Naive thymus-derived CD4-positive, alpha-beta T cell (primary cell): Measurements from ENCODE around the gene ARFGAP1. TPM values are rescaled to one million over a fixed set of nuclear protein-coding genes. Genes with fewer than 3 reads are reported as not detected.
"Not testable (repeated sequence)": the region's sequence is repeated elsewhere in the genome, so short reads cannot be mapped to it uniquely, and the experiment has no call there.

Experiments
- ATAC-seq: fragments of 150-1000 bp; cut with Tn5 transposase; 2 replicates; pipeline ENCODE4 v1.10.0; 2021; ENCODE audit warnings: mild to moderate bottlenecking, moderate library complexity
- CTCF ChIA-PET: fragments of 350-600 bp; sonication (Branson Sonifier 250); formaldehyde crosslinking; loops from one replicate; lab custom pipeline; 2021; ENCODE audit warnings: antibody characterized with exemption; lab: Charles Lee
- POLR2A ChIA-PET: fragments of 350-600 bp; sonication (Branson Sonifier 250); formaldehyde crosslinking; loops from one replicate; lab custom pipeline; 2021; ENCODE audit warnings: antibody characterized with exemption, inconsistent platforms; lab: Charles Lee
- DNase-seq, 9 donors: peaks; one replicate each; pipeline versions ENCODE4 v3.0.0 to v3.0.0-alpha.2; 2020 to 2022; ENCODE audit warnings: mixed read lengths in 1 of 9
- H3K27ac ChIP-seq: one replicate; pipeline ENCODE4 v1.7.0; 2013; ENCODE audit warnings: mild to moderate bottlenecking, low read depth, low read length, moderate library complexity
- H3K27me3 ChIP-seq, 2 donors: one replicate each; pipeline ENCODE4 v1.7.0; 2013; ENCODE audit warnings: low read length in 2 of 2, mild to moderate bottlenecking in 2 of 2, moderate library complexity in 2 of 2; ENCODE audit not compliant: control insufficient read depth in 2 of 2, insufficient read depth in 2 of 2
- H3K36me3 ChIP-seq, 3 experiments: 1 replicate in 2 of 3; 2 replicates in 1 of 3; pipeline ENCODE4 v1.7.0; 2013; ENCODE audit warnings: low read length in 3 of 3, mild to moderate bottlenecking in 3 of 3, moderate library complexity in 1 of 3; ENCODE audit not compliant: insufficient read depth in 3 of 3, control insufficient read depth in 2 of 3
- H3K4me1 ChIP-seq, 2 donors: one replicate each; pipeline ENCODE4 v1.7.0; 2013; ENCODE audit warnings: low read length in 2 of 2, mild to moderate bottlenecking in 2 of 2, moderate library complexity in 1 of 2; ENCODE audit not compliant: control insufficient read depth in 2 of 2, insufficient read depth in 2 of 2
- H3K4me3 ChIP-seq: 2 replicates; pipeline ENCODE4 v1.7.0; 2013; ENCODE audit warnings: mild to moderate bottlenecking, low read length
- H3K9me3 ChIP-seq, 3 experiments: 1 replicate in 2 of 3; 2 replicates in 1 of 3; pipeline ENCODE4 v1.7.0; 2013; ENCODE audit warnings: low read length in 3 of 3; ENCODE audit not compliant: control insufficient read depth in 2 of 3
- H3K27ac Mint-ChIP-seq, 9 donors: one replicate each; pipeline ENCODE4 v1.8.0; 2020 to 2022; ENCODE audit warnings: mixed read lengths in 9 of 9, mild to moderate bottlenecking in 8 of 9, moderate library complexity in 5 of 9, inconsistent platforms in 2 of 9
- H3K27me3 Mint-ChIP-seq, 5 donors: one replicate each; pipeline ENCODE4 v1.8.0; 2021 to 2022; ENCODE audit warnings: mixed read lengths in 5 of 5, mild to moderate bottlenecking in 1 of 5
- H3K36me3 Mint-ChIP-seq, 5 donors: one replicate each; pipeline ENCODE4 v1.8.0; 2020 to 2022; ENCODE audit warnings: mixed read lengths in 5 of 5, mild to moderate bottlenecking in 3 of 5, inconsistent platforms in 1 of 5
- H3K4me1 Mint-ChIP-seq, 7 donors: one replicate each; pipeline ENCODE4 v1.8.0; 2020 to 2022; ENCODE audit warnings: mixed read lengths in 7 of 7, mild to moderate bottlenecking in 3 of 7, inconsistent platforms in 1 of 7
- H3K4me3 Mint-ChIP-seq, 10 donors: one replicate each; pipeline ENCODE4 v1.8.0; 2020 to 2022; ENCODE audit warnings: mild to moderate bottlenecking in 10 of 10, mixed read lengths in 10 of 10, moderate library complexity in 6 of 10, inconsistent platforms in 2 of 10
- H3K9me3 Mint-ChIP-seq, 11 donors: one replicate each; pipeline ENCODE4 v1.8.0; 2020 to 2022; ENCODE audit warnings: mixed read lengths in 11 of 11, mild to moderate bottlenecking in 4 of 11, inconsistent platforms in 1 of 11, moderate library complexity in 1 of 11
- intact Hi-C, 2 donors: fragments of 100-400 bp; cut with micrococcal nuclease; formaldehyde crosslinking; loops; one replicate each; pipeline ENCODE4 v1.15.1; 2023
- microRNA-seq: library from miRNA; unstranded; fragments of <30 nt; microRNA quantifications from one replicate; pipeline ENCODE4 v1.2.0, GENCODE V29; 2022; ENCODE audit warnings: borderline microRNAs expressed
- polyA plus RNA-seq, 2 donors: library from polyadenylated mRNA; unstranded; fragments of 300-500 nt; fragmentation: Illumina TruSeq; gene quantifications; one replicate each; pipeline ENCODE4 v1.2.3, GENCODE V29; 2021
- total RNA-seq, 6 experiments: library from RNA in 5 of 6; stranded (reverse) in 5 of 6; gene quantifications; 1 replicate in 5 of 6; 2 replicates in 1 of 6; pipeline ENCODE4 v1.2.3 and lab custom pipeline; 2021 to 2026

Gene ARFGAP1
- total and polyA plus RNA-seq, 7 experiments from 2014 or later, result 15.9 to 119 (median 105) TPM

GRCh38 chr20:63334356-63334755 is 61.7 kb downstream of the ARFGAP1 start:
- H3K27ac Mint-ChIP-seq, result no peak overlapping the region
- Histone ChIP-seq H3K4me3 (no peak overlapping the region), H3K27ac (no peak overlapping the region), H3K9me3 (peaks cover 0 to 19% (median 0%) of the 10 kb centered on the region in 3 experiments), H3K4me1 (no peaks in the 10 kb centered on the region), H3K36me3 (no peaks in the 10 kb centered on the region), H3K27me3 (no peaks in the 10 kb centered on the region)
- peaks cover 5 to 16% (median 10%) of the 10 kb centered on the region in 11 donors for H3K9me3 Mint-ChIP-seq
- ChIA-PET CTCF (no interaction called here), POLR2A (no interaction called here)
- H3K4me1 Mint-ChIP-seq, result no peaks in the 10 kb centered on the region
- peaks cover 0 to 13% (median 6%) of the 10 kb centered on the region in 5 donors for H3K36me3 Mint-ChIP-seq
- intact Hi-C loops, result no loop called here
- H3K4me3 Mint-ChIP-seq, result no peak overlapping the region
- peaks cover 4 to 47% (median 40%) of the 10 kb centered on the region in 5 donors for H3K27me3 Mint-ChIP-seq
- ATAC-seq (no peak), DNase-seq (no peak)

- Mint-ChIP-seq H3K9me3 (peaks cover 5 to 19% (median 10%) of the 10 kb centered on the region in 11 donors), H3K27me3 (peaks cover 4 to 47% (median 43%) of the 10 kb centered on the region in 5 donors), H3K36me3 (peaks cover 0 to 13% (median 6%) of the 10 kb centered on the region in 5 donors)
- ATAC-seq, H3K4me3 ChIP-seq, CTCF ChIA-PET, H3K27ac Mint-ChIP-seq, DNase-seq, H3K27me3 ChIP-seq, H3K36me3 ChIP-seq, H3K4me1 ChIP-seq, H3K4me3 Mint-ChIP-seq, H3K4me1 Mint-ChIP-seq, intact Hi-C loops, POLR2A ChIA-PET, H3K27ac ChIP-seq: not testable (repeated sequence)
- H3K9me3 ChIP-seq, result peaks cover 0 to 19% (median 0%) of the 10 kb centered on the region in 3 experiments
These were observed 62.4 kb downstream of the ARFGAP1 start for GRCh38 chr20:63335060-63335459.

- peaks cover 5 to 24% (median 10%) of the 10 kb centered on the region in 11 donors for H3K9me3 Mint-ChIP-seq
These were observed 63.1 kb downstream of the ARFGAP1 start for GRCh38 chr20:63335711-63336110.

GRCh38 chr20:63336232-63336752 is 63.7 kb downstream of the ARFGAP1 start:
- POLR2A ChIA-PET, result no interaction called here
- H3K4me3 ChIP-seq, result no peak overlapping the region
- no peak overlapping the region for H3K4me3 Mint-ChIP-seq
- intact Hi-C loops, result no loop called here
- ATAC-seq (no peak), DNase-seq (no peak)
- H3K27ac Mint-ChIP-seq, result no peak overlapping the region
- H3K36me3 Mint-ChIP-seq, result peaks cover 0 to 13% (median 6%) of the 10 kb centered on the region in 5 donors
- H3K9me3 ChIP-seq, result peaks cover 0 to 11% (median 0%) of the 10 kb centered on the region in 3 experiments
- H3K4me1 ChIP-seq, result no peaks in the 10 kb centered on the region
- CTCF ChIA-PET, result no interaction called here
- peaks cover 5 to 27% (median 11%) of the 10 kb centered on the region in 11 donors for H3K9me3 Mint-ChIP-seq
- H3K4me1 Mint-ChIP-seq, result no peaks in the 10 kb centered on the region
- H3K27me3 ChIP-seq, result no peaks in the 10 kb centered on the region
- H3K36me3 ChIP-seq, result no peaks in the 10 kb centered on the region
- no peak overlapping the region for H3K27ac ChIP-seq
- H3K27me3 Mint-ChIP-seq, result peaks cover 4 to 52% (median 43%) of the 10 kb centered on the region in 5 donors

More at GRCh38 chr20:63335711-63336110, 63.1 kb downstream of the ARFGAP1 start:
- no peak overlapping the region for H3K4me3 ChIP-seq
- DNase-seq, result no peak
- H3K27me3 Mint-ChIP-seq, result peaks cover 4 to 47% (median 43%) of the 10 kb centered on the region in 5 donors
- CTCF ChIA-PET, result no interaction called here
- H3K4me1 Mint-ChIP-seq, result no peaks in the 10 kb centered on the region
- no peak for ATAC-seq
- POLR2A ChIA-PET, result no interaction called here
- intact Hi-C loops, result no loop called here
- H3K4me3 Mint-ChIP-seq, result no peak overlapping the region
- H3K27ac ChIP-seq, result no peak overlapping the region
- peaks cover 0 to 13% (median 6%) of the 10 kb centered on the region in 5 donors for H3K36me3 Mint-ChIP-seq
- no peaks in the 10 kb centered on the region for H3K4me1 ChIP-seq
- H3K36me3 ChIP-seq, result no peaks in the 10 kb centered on the region
- no peaks in the 10 kb centered on the region for H3K27me3 ChIP-seq
- no peak overlapping the region for H3K27ac Mint-ChIP-seq
- H3K9me3 ChIP-seq, result peaks cover 0 to 16% (median 0%) of the 10 kb centered on the region in 3 experiments

- no peak for ATAC-seq
- CTCF ChIA-PET, result no interaction called here
- H3K27ac ChIP-seq, result no peak overlapping the region
- no peaks in the 10 kb centered on the region for H3K27me3 ChIP-seq
- intact Hi-C loops, result no loop called here
- no peaks in the 10 kb centered on the region for H3K4me1 Mint-ChIP-seq
- POLR2A ChIA-PET, result no interaction called here
- DNase-seq, result no peak
- H3K27ac Mint-ChIP-seq, result peak overlapping the region in 1 of 9 donors; percentile 13
- peaks cover 4 to 57% (median 43%) of the 10 kb centered on the region in 5 donors for H3K27me3 Mint-ChIP-seq
- H3K4me1 ChIP-seq, result no peaks in the 10 kb centered on the region
- H3K36me3 Mint-ChIP-seq, result peaks cover 0 to 6% (median 0%) of the 10 kb centered on the region in 5 donors
- H3K36me3 ChIP-seq, result no peaks in the 10 kb centered on the region
- H3K4me3 ChIP-seq, result no peak overlapping the region
- no peak overlapping the region for H3K4me3 Mint-ChIP-seq
- peaks cover 0 to 21% (median 4%) of the 10 kb centered on the region in 11 donors for H3K9me3 Mint-ChIP-seq
- no peaks in the 10 kb centered on the region for H3K9me3 ChIP-seq
These were observed 65.3 kb downstream of the ARFGAP1 start for GRCh38 chr20:63337786-63338420.

Small RNA genes within 50 kb of the gene (microRNA-seq; reads per million reads assigned to microRNA genes)
- gene MIR3196 (not detected), gene MIR4326 (not detected)

Other genes with a start within 250 kb of the ARFGAP1 start
- gene YTHDF1, start 56.7 kb upstream of the ARFGAP1 start, total RNA-seq, result 10 to 100 TPM; 35.9 to 52.1 (median 42.0) TPM
- gene YTHDF1, start 56.7 kb upstream of the ARFGAP1 start, polyA plus RNA-seq, result 10 to 100 TPM; 27.5 to 46.9 TPM
- not detected for gene BIRC7, start 36.9 kb upstream of the ARFGAP1 start, total RNA-seq
- gene BIRC7, start 36.9 kb upstream of the ARFGAP1 start, polyA plus RNA-seq, result not detected
- gene NKAIN4, start 18.4 kb upstream of the ARFGAP1 start, total RNA-seq, result not detected
- gene NKAIN4, start 18.4 kb upstream of the ARFGAP1 start, polyA plus RNA-seq, result not detected
- under 1 TPM in 1 of 5 experiments, not detected in 4; 0.08 TPM for gene COL20A1, start 20.4 kb downstream of the ARFGAP1 start, total RNA-seq
- not detected for gene COL20A1, start 20.4 kb downstream of the ARFGAP1 start, polyA plus RNA-seq
- not detected for gene CHRNA4, start 88.5 kb downstream of the ARFGAP1 start, total RNA-seq
- gene CHRNA4, start 88.5 kb downstream of the ARFGAP1 start, polyA plus RNA-seq, result not detected
- under 1 TPM in 3 of 5 experiments, not detected in 2; 0.27 to 0.72 (median 0.30) TPM for gene KCNQ2, start 199.8 kb downstream of the ARFGAP1 start, total RNA-seq
- gene KCNQ2, start 199.8 kb downstream of the ARFGAP1 start, polyA plus RNA-seq, result not detected
- 1 to 10 TPM in 2 of 5 experiments, under 1 TPM in 2, not detected in 1; 0.11 to 1.5 (median 0.92) TPM for gene EEF1A2, start 226.3 kb downstream of the ARFGAP1 start, total RNA-seq
- under 1 TPM in 1 of 2 donors, not detected in 1; 0.08 TPM for gene EEF1A2, start 226.3 kb downstream of the ARFGAP1 start, polyA plus RNA-seq
- 100 to 1,000 TPM; 138 to 225 (median 184) TPM for gene PPDPF, start 248.0 kb downstream of the ARFGAP1 start, total RNA-seq
- 10 to 100 TPM; 67.7 to 83.1 TPM for gene PPDPF, start 248.0 kb downstream of the ARFGAP1 start, polyA plus RNA-seq